CD4-positive, alpha-beta T cell treated with Interleukin-21 for 1 hour (primary cell): ENCODE results near the gene NLE1.
"Not testable (repeated sequence)": the region's sequence is repeated elsewhere in the genome, so short reads cannot be mapped to it uniquely, and the experiment has no call there.

Source experiments
- DNase-seq: peaks from one replicate; pipeline ENCODE4 v3.0.0-alpha.2; 2020

The NLE1 gene

GRCh38 chr17:35161281-35161761 is 19.2 kb upstream of the NLE1 start:
- DNase-seq, result peak; percentile 67

GRCh38 chr17:35160354-35161201 is 18.5 kb upstream of the NLE1 start:
- peak; percentile 51 for DNase-seq

DNA sequence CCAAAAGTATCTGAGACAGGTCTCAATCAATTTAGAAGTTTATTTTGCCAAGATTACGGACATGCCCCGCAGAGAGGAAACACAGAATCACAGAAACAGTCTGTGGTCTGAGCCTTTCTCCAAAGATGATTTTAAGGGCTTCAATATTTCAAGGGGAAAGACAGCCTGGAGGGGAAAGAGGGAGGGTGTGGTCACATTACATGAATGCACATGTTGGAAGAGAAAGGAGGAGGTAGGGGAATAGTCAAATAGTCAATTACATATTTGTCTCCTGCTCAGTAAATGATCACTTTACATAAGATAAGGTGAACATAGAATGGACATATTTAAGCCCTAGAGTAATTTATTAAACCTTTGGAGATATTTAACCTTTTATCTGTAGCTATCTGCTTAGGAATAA is 17.8 kb upstream of the NLE1 start:
- DNase-seq, result no peak

GRCh38 chr17:35155246-35155645 is 13.1 kb upstream of the NLE1 start:
- no peak for DNase-seq

GRCh38 chr17:35154196-35155165 is 12.4 kb upstream of the NLE1 start:
- no peak for DNase-seq

GRCh38 chr17:35152421-35153140 is 10.5 kb upstream of the NLE1 start:
- DNase-seq, result no peak

DNA sequence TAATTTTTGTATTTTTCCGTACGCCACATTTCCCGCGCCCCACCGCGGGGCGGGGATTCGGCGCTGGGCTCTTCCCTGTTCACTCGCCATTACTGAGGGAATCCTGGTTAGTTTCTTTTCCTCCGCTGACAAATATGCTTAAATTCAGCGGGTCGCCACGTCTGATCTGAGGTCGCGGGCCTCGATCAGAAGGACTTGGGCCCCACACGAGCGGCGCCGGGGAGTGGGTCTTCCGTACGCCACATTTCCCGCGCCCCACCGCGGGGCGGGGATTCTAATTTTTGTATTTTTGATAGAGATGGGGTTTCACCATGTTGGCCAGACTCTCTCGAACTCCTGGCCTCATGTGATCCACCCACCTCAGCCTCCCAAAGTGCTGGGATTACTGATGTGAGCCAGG is 9.0 kb upstream of the NLE1 start:
- DNase-seq, result not testable (repeated sequence)

- DNase-seq, result no peak
Observed at GRCh38 chr17:35149941-35150340, 7.8 kb upstream of the NLE1 start.

- DNase-seq, result no peak
Observed at GRCh38 chr17:35148144-35148543, 6.0 kb upstream of the NLE1 start.

DNA sequence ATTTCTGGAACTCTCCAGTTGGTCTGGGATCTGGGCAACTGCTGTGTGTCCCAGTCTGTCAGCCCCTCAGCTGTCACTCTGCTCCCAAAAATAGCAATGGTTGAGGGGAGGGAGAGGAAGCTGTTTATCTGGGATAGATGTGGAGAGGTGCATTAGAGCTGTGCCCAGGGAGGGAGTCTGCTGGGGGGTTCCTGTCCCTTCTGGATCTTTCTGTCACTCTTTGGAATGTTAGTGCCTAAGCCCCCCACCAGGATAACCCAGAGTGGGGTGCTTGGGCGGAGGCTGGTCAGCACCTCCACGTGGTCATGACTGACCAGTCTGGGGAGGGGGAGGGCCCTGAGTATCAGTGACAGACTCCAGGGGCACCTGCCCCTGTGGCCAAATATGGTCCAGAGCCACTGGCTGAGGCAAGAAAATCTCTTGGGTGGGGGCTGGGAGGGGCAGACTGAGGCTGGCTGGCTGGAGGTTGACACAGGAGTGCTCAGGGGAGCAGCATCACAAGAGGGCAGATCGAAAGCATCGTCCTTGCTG is 5.3 kb upstream of the NLE1 start, which contains the start of gene UNC45B:
TSS of gene UNC45B (plus strand) at position 443 of the 531 bp plus-strand sequence. CDS start 447 bp downstream, outside the sequence.
- DNase-seq, result no peak

DNA sequence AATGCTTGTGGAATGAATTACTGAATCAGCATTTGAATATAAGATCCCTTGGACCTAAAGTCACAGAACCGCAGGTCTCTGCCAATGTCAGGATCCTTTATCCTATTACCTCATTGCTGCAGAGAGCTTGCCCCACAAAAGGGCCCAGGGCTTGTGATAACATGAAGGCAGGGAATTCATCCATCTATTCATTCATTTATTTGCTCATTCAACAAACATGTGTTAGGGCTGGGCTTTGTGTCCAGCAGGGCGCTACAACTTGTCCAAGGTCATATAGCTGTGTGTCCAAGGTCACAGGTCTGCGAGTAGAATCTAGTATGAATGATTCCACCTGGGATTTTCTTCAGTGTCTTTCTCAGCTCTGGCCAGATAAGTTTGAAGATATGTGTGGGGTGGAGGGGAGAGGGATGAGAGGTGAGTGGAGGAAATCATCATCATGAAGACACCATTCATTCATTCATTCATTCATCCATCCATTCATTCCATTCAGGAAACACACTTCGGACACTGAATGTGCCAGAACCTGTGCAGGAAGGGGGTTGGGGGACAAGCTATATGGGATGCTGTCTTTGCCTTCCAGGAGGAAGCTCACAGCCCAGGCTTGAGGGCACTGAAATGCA is 4.2 kb upstream of the NLE1 start:
- no peak for DNase-seq

DNA sequence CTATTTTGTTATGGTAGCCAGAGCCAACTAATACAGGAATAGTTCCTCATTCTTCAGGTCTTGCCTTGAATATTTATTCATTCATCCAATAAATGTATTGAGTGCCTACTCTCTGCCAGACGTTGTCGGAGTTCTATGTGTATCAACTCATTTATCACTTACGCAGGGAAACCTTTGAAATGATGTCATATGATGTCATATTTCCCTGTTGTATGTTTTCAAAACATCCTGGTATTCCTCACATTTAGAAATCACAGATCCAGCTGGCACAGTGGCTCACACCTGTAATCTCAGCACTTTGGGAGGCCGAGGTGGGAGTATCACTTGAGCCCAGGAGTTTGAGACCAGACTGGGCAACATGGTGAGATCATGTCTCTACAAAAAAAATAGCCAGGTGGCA is 2.7 kb upstream of the NLE1 start:
- no peak for DNase-seq

GRCh38 chr17:35142467-35142796 is 329 bp upstream of the NLE1 start:
- DNase-seq, result no peak

- DNase-seq, result no peak
Observed at GRCh38 chr17:35138218-35138617, 3.9 kb downstream of the NLE1 start.

- no peak for DNase-seq
Observed at GRCh38 chr17:35135322-35135721, 6.8 kb downstream of the NLE1 start.

- no peak for DNase-seq
Observed at GRCh38 chr17:35132816-35133550, 9.1 kb downstream of the NLE1 start.

GRCh38 chr17:35132099-35132498 is 10.0 kb downstream of the NLE1 start:
- no peak for DNase-seq

GRCh38 chr17:35130392-35130791 is 11.7 kb downstream of the NLE1 start:
- DNase-seq, result no peak

- DNase-seq, result no peak
Observed at GRCh38 chr17:35129973-35130351, 12.1 kb downstream of the NLE1 start.

DNA sequence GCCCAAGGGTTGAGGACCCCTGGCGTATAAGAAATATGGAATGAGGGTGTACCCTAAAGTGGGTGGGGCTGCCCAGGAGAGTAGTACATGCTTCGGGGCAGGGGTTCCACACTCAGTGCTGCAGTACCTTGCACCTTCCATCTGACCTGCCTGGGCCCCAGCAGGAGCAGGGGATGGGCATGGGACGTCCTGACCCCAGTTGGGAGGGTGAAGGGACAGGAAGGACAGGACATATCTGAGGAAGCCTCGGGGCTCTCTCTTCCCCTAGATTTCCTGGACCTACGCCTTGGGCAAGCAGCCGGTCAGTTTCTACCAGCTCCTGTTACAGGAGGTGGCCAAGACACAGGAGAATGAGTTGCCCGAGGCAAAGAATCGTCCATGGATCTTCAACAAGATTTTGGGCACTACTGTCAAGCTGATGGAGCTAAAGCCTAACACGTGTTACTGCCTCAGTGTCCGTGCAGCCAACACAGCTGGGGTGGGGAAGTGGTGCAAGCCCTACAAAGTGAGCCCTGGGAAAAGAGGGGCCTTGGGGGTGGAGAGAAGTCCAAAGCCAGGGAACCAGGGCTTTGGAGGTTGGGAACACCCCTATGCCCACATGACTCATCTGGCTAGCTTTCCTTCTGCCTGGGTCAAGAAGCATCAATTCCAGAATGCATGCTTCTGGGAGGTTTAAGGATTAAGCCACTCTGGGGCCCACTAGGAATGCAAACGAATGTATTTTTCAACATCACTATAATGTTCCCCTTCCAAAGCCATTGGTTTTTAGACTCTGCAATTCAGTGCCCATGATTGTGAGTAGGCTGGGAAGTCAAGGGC is 12.7 kb downstream of the NLE1 start:
- DNase-seq, result no peak
